Measurements from ENCODE around the gene MLN. TPM values are rescaled to one million over a fixed set of nuclear protein-coding genes. Genes with fewer than 3 reads are reported as not detected.

Gene MLN
- polyA plus RNA-seq, 1 donor from 2014 or later: not detected

DNA sequence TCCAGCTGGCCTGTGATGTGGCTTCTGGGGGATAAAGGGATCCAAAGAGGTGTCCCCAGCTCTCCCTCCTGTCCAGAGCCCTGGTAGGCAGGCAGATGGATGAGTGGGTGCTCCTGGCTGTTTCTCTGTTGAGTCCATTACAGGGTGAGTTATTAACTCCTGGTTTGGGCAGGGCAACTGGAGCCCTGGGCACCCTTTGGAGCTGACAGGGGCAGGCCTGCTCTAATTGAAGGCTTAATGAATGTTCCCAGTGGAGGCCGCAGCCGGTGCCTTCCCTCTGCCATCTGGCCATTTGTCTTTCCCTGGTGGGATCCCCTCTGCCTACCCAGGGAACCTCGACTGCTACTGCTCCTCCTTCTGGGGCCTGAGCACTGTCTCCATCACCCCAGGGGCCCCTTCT lies 44.7 kb upstream of the MLN start:
- Histone ChIP-seq H3K27ac (ENCODE audit: low read length) (no peak overlapping the region), H3K4me2 (ENCODE audit: low read length) (no peak overlapping the region), H4K20me1 (ENCODE audit: insufficient read depth) (no peaks in the 10 kb centered on the region), H3K9me2 (ENCODE audit: insufficient read depth, low read length) (no peaks in the 10 kb centered on the region), H2AFZ (ENCODE audit: low read depth, low read length) (no peak overlapping the region), H3K27me3 (ENCODE audit: insufficient read depth, low read depth, low read length) (no peaks in the 10 kb centered on the region), H3K4me3 (ENCODE audit: low read length) (no peak overlapping the region), H3K9ac (ENCODE audit: low read length) (no peak overlapping the region), H3K9me3 (ENCODE audit: low read length) (no peaks in the 10 kb centered on the region), H3K79me2 (replicated peaks; ENCODE audit: insufficient read depth, low read length) (no peaks in the 10 kb centered on the region), H3F3A (ENCODE audit: insufficient read depth, low read length, poor library complexity, severe bottlenecking) (no peaks in the 10 kb centered on the region), H3K36me3 (ENCODE audit: insufficient read depth, low read length) (no peaks in the 10 kb centered on the region)
- TF ChIP-seq EP300 (conservative IDR thresholded peaks at IDR 0.05; ENCODE audit: poor library complexity, severe bottlenecking) (no peak), TAF1 (IDR thresholded peaks at IDR 0.05; ENCODE audit: low read depth) (no peak), EZH2 (IDR thresholded peaks at IDR 0.05; ENCODE audit: borderline replicate concordance, insufficient read depth, low read length, poor library complexity, severe bottlenecking) (no peak), RAD21 (conservative IDR thresholded peaks at IDR 0.05) (no peak), MXI1 (conservative IDR thresholded peaks at IDR 0.05; ENCODE audit: poor library complexity, severe bottlenecking) (no peak), POLR2AphosphoS5 (IDR thresholded peaks at IDR 0.05) (no peak), SMC3 (conservative IDR thresholded peaks at IDR 0.05; ENCODE audit: poor library complexity) (no peak), CTCF (IDR thresholded peaks at IDR 0.05; ENCODE audit: poor library complexity, severe bottlenecking) (no peak)
- TF ChIP-seq, protein P1, sequence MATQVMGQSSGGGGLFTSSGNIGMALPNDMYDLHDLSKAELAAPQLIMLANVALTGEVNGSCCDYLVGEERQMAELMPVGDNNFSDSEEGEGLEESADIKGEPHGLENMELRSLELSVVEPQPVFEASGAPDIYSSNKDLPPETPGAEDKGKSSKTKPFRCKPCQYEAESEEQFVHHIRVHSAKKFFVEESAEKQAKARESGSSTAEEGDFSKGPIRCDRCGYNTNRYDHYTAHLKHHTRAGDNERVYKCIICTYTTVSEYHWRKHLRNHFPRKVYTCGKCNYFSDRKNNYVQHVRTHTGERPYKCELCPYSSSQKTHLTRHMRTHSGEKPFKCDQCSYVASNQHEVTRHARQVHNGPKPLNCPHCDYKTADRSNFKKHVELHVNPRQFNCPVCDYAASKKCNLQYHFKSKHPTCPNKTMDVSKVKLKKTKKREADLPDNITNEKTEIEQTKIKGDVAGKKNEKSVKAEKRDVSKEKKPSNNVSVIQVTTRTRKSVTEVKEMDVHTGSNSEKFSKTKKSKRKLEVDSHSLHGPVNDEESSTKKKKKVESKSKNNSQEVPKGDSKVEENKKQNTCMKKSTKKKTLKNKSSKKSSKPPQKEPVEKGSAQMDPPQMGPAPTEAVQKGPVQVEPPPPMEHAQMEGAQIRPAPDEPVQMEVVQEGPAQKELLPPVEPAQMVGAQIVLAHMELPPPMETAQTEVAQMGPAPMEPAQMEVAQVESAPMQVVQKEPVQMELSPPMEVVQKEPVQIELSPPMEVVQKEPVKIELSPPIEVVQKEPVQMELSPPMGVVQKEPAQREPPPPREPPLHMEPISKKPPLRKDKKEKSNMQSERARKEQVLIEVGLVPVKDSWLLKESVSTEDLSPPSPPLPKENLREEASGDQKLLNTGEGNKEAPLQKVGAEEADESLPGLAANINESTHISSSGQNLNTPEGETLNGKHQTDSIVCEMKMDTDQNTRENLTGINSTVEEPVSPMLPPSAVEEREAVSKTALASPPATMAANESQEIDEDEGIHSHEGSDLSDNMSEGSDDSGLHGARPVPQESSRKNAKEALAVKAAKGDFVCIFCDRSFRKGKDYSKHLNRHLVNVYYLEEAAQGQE (IDR thresholded peaks at IDR 0.05; ENCODE audit: borderline replicate concordance): no peak

DNA sequence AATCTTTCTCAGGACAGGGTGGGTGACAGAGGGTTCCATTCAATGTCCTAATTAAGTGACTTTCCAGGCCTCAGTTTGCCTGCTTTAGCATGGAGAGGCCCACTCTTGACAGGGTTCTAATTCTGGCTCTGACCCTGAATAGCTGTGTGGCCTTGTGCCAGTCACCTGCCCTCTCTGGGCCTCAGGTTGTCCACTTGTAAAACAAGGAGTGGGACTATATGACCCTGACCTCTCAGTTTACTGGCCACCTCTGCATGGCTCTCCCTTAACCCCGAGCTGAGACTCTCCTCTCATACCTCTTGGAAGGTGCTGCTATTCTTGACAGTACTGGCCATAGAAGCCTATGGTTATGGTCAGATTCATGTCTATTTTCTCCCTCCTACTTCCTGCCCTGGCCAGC lies 44.1 kb upstream of the MLN start:
- H3K27ac ChIP-seq (ENCODE audit: low read length): no peak overlapping the region
- no peaks in the 10 kb centered on the region for H3K36me3 ChIP-seq (ENCODE audit: insufficient read depth, low read length)
- H3K79me2 ChIP-seq (replicated peaks; ENCODE audit: insufficient read depth, low read length): no peaks in the 10 kb centered on the region
- no peaks in the 10 kb centered on the region for H3F3A ChIP-seq (ENCODE audit: insufficient read depth, low read length, poor library complexity, severe bottlenecking)
- no peaks in the 10 kb centered on the region for H3K9me3 ChIP-seq (ENCODE audit: low read length)
- no peak overlapping the region for H3K4me3 ChIP-seq (ENCODE audit: low read length)
- no peaks in the 10 kb centered on the region for H3K27me3 ChIP-seq (ENCODE audit: insufficient read depth, low read depth, low read length)
- TF ChIP-seq RAD21 (conservative IDR thresholded peaks at IDR 0.05) (no peak), EZH2 (IDR thresholded peaks at IDR 0.05; ENCODE audit: borderline replicate concordance, insufficient read depth, low read length, poor library complexity, severe bottlenecking) (no peak)
- no peak overlapping the region for H2AFZ ChIP-seq (ENCODE audit: low read depth, low read length)
- no peak overlapping the region for H3K9ac ChIP-seq (ENCODE audit: low read length)
- H3K4me2 ChIP-seq (ENCODE audit: low read length): no peak overlapping the region
- no peaks in the 10 kb centered on the region for H4K20me1 ChIP-seq (ENCODE audit: insufficient read depth)
- no peaks in the 10 kb centered on the region for H3K9me2 ChIP-seq (ENCODE audit: insufficient read depth, low read length)

DNA sequence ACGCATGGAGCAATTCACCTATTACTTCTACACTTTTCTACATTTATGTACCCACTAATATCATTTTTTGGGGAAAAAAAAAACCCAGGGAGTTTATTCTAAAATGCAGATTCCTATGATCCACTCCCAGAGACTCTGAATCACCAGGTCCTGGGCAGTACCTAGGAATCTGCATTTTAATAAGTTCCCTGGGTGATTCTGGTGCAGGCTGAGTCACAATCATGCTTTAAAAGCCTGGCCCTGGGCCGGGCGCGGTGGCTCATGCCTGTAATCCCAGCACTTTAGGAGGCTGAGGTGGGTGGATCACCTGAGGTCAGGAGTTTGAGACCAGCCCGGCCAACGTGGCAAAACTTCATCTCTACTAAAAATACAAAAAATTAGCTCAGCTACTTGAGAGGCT lies 43.3 kb upstream of the MLN start:
- no peaks in the 10 kb centered on the region for H3K9me2 ChIP-seq (ENCODE audit: insufficient read depth, low read length)
- no peaks in the 10 kb centered on the region for H3F3A ChIP-seq (ENCODE audit: insufficient read depth, low read length, poor library complexity, severe bottlenecking)
- H3K4me2 ChIP-seq (ENCODE audit: low read length): no peak overlapping the region
- no peaks in the 10 kb centered on the region for H3K36me3 ChIP-seq (ENCODE audit: insufficient read depth, low read length)
- no peak overlapping the region for H3K9ac ChIP-seq (ENCODE audit: low read length)
- no peaks in the 10 kb centered on the region for H4K20me1 ChIP-seq (ENCODE audit: insufficient read depth)
- no peaks in the 10 kb centered on the region for H3K79me2 ChIP-seq (replicated peaks; ENCODE audit: insufficient read depth, low read length)
- H3K4me3 ChIP-seq (ENCODE audit: low read length): no peak overlapping the region
- H2AFZ ChIP-seq (ENCODE audit: low read depth, low read length): no peak overlapping the region
- H3K9me3 ChIP-seq (ENCODE audit: low read length): no peaks in the 10 kb centered on the region
- no peaks in the 10 kb centered on the region for H3K27me3 ChIP-seq (ENCODE audit: insufficient read depth, low read depth, low read length)
- TF ChIP-seq EP300 (conservative IDR thresholded peaks at IDR 0.05; ENCODE audit: poor library complexity, severe bottlenecking) (no peak), TAF1 (IDR thresholded peaks at IDR 0.05; ENCODE audit: low read depth) (no peak), MXI1 (conservative IDR thresholded peaks at IDR 0.05; ENCODE audit: poor library complexity, severe bottlenecking) (no peak), RAD21 (conservative IDR thresholded peaks at IDR 0.05) (no peak), SMC3 (conservative IDR thresholded peaks at IDR 0.05; ENCODE audit: poor library complexity) (no peak), CTCF (IDR thresholded peaks at IDR 0.05; ENCODE audit: poor library complexity, severe bottlenecking) (no peak), EZH2 (IDR thresholded peaks at IDR 0.05; ENCODE audit: borderline replicate concordance, insufficient read depth, low read length, poor library complexity, severe bottlenecking) (no peak), POLR2AphosphoS5 (IDR thresholded peaks at IDR 0.05) (no peak)
- TF ChIP-seq, protein P1 (IDR thresholded peaks at IDR 0.05; ENCODE audit: borderline replicate concordance): no peak
- H3K27ac ChIP-seq (ENCODE audit: low read length): no peak overlapping the region

Data from neural cell (in vitro differentiated cells).